ENCODE data around the gene FAM53B.

DNA sequence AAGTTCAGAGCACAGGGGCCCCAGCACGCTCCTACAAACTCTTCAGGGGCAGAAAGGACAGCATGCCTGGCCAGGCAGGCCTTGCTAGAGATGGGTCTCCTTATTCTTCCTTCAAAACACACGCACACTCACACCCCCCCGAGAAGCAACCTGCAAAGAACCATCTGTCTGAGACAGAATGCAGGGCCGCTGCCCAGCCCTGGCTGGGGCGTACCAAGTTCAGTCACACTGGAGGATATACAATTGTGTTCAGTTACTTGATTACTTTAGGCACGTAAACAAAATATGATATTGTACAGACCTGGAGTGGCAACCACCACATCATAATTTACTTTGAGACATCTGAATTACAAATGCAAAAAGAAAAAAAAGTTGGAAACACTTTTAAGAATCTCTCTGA, 5.7 kb downstream of the FAM53B start:
- TF ChIP-seq EZH2phosphoT487 (IDR thresholded peaks at IDR 0.05; ENCODE audit: insufficient read depth, low read depth), result no peak
- TF ChIP-seq EZH2 (IDR thresholded peaks at IDR 0.05; ENCODE audit: insufficient read depth, poor library complexity, severe bottlenecking), result no peak
